Neural cell (in vitro differentiated cells): ENCODE measurements around the gene EEIG1.

Experiments used
- EP300 ChIP-seq: fragments of 450-650 bp; conservative IDR thresholded peaks from 2 replicates; pipeline ENCODE4 v1.6.1; 2014; ENCODE audit warnings: antibody characterized with exemption, mild to moderate bottlenecking, moderate library complexity; ENCODE audit not compliant: poor library complexity, severe bottlenecking
- EZH2 ChIP-seq: fragments of 200-600, 300-800 bp; shearing (Covaris generic), sonication (generic); IDR thresholded peaks from 2 replicates; pipeline ENCODE4 v1.6.1; 2014; ENCODE audit warnings: antibody characterized with exemption, low read length, borderline replicate concordance, mild to moderate bottlenecking; ENCODE audit not compliant: insufficient read depth, poor library complexity, severe bottlenecking
- POLR2AphosphoS5 ChIP-seq: IDR thresholded peaks from 2 replicates; pipeline ENCODE4 v1.6.1; 2012
- REST ChIP-seq: IDR thresholded peaks from 2 replicates; pipeline ENCODE4 v1.6.1; 2012; ENCODE audit warnings: borderline replicate concordance
- SMC3 ChIP-seq: fragments of 450-650 bp; conservative IDR thresholded peaks from 2 replicates; pipeline ENCODE4 v1.6.1; 2014; ENCODE audit warnings: antibody characterized with exemption, mild to moderate bottlenecking, moderate library complexity; ENCODE audit not compliant: poor library complexity
- TAF1 ChIP-seq: IDR thresholded peaks from 2 replicates; pipeline ENCODE4 v1.6.1; 2012; ENCODE audit warnings: low read depth
- TF ChIP-seq, protein P1 (sequence below): fragments of 450-650 bp; IDR thresholded peaks from 2 replicates; pipeline ENCODE4 v1.5.1; 2014; ENCODE audit warnings: antibody characterized with exemption, mild to moderate bottlenecking, moderate library complexity; ENCODE audit not compliant: poor library complexity, severe bottlenecking

GRCh38 chr9:127963359-127964064 is 17.3 kb downstream of the EEIG1 start:
- TF ChIP-seq, protein P1, sequence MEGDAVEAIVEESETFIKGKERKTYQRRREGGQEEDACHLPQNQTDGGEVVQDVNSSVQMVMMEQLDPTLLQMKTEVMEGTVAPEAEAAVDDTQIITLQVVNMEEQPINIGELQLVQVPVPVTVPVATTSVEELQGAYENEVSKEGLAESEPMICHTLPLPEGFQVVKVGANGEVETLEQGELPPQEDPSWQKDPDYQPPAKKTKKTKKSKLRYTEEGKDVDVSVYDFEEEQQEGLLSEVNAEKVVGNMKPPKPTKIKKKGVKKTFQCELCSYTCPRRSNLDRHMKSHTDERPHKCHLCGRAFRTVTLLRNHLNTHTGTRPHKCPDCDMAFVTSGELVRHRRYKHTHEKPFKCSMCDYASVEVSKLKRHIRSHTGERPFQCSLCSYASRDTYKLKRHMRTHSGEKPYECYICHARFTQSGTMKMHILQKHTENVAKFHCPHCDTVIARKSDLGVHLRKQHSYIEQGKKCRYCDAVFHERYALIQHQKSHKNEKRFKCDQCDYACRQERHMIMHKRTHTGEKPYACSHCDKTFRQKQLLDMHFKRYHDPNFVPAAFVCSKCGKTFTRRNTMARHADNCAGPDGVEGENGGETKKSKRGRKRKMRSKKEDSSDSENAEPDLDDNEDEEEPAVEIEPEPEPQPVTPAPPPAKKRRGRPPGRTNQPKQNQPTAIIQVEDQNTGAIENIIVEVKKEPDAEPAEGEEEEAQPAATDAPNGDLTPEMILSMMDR, result no peak
- no peak for TF ChIP-seq EP300
- TF ChIP-seq EZH2, result no peak
- TF ChIP-seq TAF1, result no peak
- TF ChIP-seq SMC3, result no peak
- TF ChIP-seq POLR2AphosphoS5, result no peak
- TF ChIP-seq REST, result no peak
